ENCODE data around the gene SOX6. TPM values are rescaled to one million over a fixed set of nuclear protein-coding genes. Genes with fewer than 3 reads are reported as not detected.
"Not testable (repeated sequence)": the region's sequence is repeated elsewhere in the genome, so short reads cannot be mapped to it uniquely, and the experiment has no call there.

The SOX6 gene
- total RNA-seq, 1 experiment from 2014 or later, result not detected

GRCh38 chr11:16040151-16040550, 316.2 kb downstream of the SOX6 start:
- DNase-seq (ENCODE audit: low spot score), result no peak

- DNase-seq (ENCODE audit: low spot score), result no peak
Observed at GRCh38 chr11:16037179-16037578, 319.2 kb downstream of the SOX6 start.

GRCh38 chr11:16036218-16036617, 320.1 kb downstream of the SOX6 start:
- DNase-seq (ENCODE audit: low spot score), result no peak

GRCh38 chr11:16034074-16034473, 322.3 kb downstream of the SOX6 start:
- DNase-seq (ENCODE audit: low spot score), result no peak

GRCh38 chr11:16032974-16033373, 323.4 kb downstream of the SOX6 start:
- no peak for DNase-seq (ENCODE audit: low spot score)

GRCh38 chr11:16031210-16031609, 325.1 kb downstream of the SOX6 start:
- no peak for DNase-seq (ENCODE audit: low spot score)

- DNase-seq (ENCODE audit: low spot score), result no peak
Observed at GRCh38 chr11:16030664-16031063, 325.7 kb downstream of the SOX6 start.

- not testable (repeated sequence) for DNase-seq (ENCODE audit: low spot score)
Observed at GRCh38 chr11:16029151-16029550, 327.2 kb downstream of the SOX6 start.

- DNase-seq (ENCODE audit: low spot score), result no peak
Observed at GRCh38 chr11:16028419-16028818, 327.9 kb downstream of the SOX6 start.

GRCh38 chr11:16027621-16028020, 328.7 kb downstream of the SOX6 start:
- DNase-seq (ENCODE audit: low spot score), result no peak

GRCh38 chr11:16026849-16027248, 329.5 kb downstream of the SOX6 start:
- no peak for DNase-seq (ENCODE audit: low spot score)

GRCh38 chr11:16018931-16019330, 337.4 kb downstream of the SOX6 start:
- DNase-seq (ENCODE audit: low spot score), result no peak

GRCh38 chr11:16016468-16016829, 339.9 kb downstream of the SOX6 start:
- no peak for DNase-seq (ENCODE audit: low spot score)

- DNase-seq (ENCODE audit: low spot score), result no peak
Observed at GRCh38 chr11:16015741-16016467, 340.4 kb downstream of the SOX6 start.

GRCh38 chr11:16013649-16014275, 342.6 kb downstream of the SOX6 start:
- no peak for DNase-seq (ENCODE audit: low spot score)

GRCh38 chr11:16013242-16013641, 343.1 kb downstream of the SOX6 start:
- DNase-seq (ENCODE audit: low spot score), result no peak

- no peak for DNase-seq (ENCODE audit: low spot score)
Observed at GRCh38 chr11:16012125-16012751, 344.1 kb downstream of the SOX6 start.

GRCh38 chr11:16011396-16011795, 344.9 kb downstream of the SOX6 start:
- no peak for DNase-seq (ENCODE audit: low spot score)

- no peak for DNase-seq (ENCODE audit: low spot score)
Observed at GRCh38 chr11:16009021-16009420, 347.3 kb downstream of the SOX6 start.

GRCh38 chr11:16007514-16007913, 348.8 kb downstream of the SOX6 start:
- DNase-seq (ENCODE audit: low spot score), result no peak

- no peak for DNase-seq (ENCODE audit: low spot score)
Observed at GRCh38 chr11:16002942-16003341, 353.4 kb downstream of the SOX6 start.

GRCh38 chr11:16001899-16002426, 354.4 kb downstream of the SOX6 start:
- peak; percentile 69 for DNase-seq (ENCODE audit: low spot score)

GRCh38 chr11:16001044-16001568, 355.2 kb downstream of the SOX6 start:
- DNase-seq (ENCODE audit: low spot score), result no peak

All from A172 (cell line).